HL-60/S4 treated with retinoic acid at 250 ng/mL for 4 days and 3 days (cell line): ENCODE data around the gene C3orf18.
"Not testable (repeated sequence)": the region's sequence is repeated elsewhere in the genome, so short reads cannot be mapped to it uniquely, and the experiment has no call there.

Experiments
- in situ Hi-C: fragments of 300-500 bp; cut with MboI; formaldehyde crosslinking; loops from 2 replicates; pipeline ENCODE4 v1.7.0; 2022; ENCODE audit warnings: low sequenced_read_pairs

Gene C3orf18

DNA sequence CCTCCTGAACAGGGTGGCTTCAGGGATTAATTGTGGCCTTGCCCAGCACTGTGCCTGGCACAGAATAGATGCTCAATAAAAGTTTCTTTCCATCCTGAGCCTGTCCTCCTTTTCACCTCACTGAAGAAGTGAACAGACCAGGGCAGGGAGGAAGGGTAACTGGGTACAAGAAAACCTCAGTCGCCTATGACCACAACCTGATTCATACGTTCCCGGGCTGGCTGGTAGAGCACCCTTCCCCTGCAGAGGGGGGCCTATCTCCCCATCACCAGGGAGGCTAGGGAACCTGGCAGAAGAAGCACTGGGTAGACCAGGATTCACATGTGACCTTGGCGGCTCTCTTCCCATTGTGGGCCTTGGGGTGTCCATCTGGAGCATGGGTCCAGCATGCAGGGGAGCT, 36.3 kb downstream of the C3orf18 start:
- in situ Hi-C loops = loop anchor here (25.0 kb wide), 1 partner anchor 169 kb away; the partner anchor contains the start of genes CYB561D2, NPRL2 and TMEM115

DNA sequence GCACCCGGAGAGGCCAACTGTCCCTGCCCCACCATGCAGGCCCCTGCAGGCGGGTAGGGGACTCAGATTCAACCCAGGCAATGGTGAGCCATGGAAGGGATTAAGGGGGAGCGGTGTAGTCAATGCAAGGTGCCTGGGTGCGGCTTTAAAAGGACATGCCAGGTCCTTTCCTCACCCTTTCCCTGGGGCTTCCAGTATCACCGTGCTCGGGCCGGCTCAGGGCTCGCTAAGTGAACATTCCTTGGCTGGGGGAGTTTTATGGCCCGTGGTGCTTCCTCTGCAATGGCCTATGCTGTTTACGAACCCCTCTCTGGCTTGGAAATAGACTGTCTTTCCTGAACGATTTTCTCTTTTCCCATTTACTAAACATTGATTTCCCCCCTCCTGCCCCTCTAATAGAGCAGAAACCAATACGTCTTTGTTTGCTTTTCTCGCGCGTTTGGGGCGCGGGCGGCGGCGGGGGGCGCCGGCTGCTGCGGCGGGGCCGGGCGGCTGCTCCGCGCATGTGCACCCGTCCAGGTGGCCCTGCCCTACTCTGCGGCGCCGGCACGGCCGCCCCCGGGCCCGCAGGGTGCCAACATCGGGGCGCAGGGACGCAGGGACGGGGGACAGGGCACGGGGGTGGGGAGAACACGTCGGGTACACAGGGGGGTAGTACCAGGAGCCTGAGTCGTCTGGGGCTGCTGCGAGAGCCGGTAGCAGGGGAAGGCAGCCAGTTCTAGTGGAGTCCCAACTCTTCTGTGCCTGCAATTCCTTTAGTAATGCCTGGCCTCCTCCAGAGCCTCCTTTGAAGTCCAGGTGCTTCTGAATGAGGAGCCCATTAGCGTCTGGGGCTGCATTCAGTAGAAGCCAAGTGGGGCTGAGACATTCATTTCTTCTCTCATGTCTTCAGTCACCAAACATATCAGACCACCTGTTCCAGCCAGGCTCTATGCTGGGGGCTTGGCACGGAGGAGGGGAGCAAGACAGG, 37.3 kb downstream of the C3orf18 start:
- in situ Hi-C loops = loop anchor here (25.0 kb wide), 1 partner anchor 168 kb away; the partner anchor contains the start of genes CYB561D2, NPRL2 and TMEM115

DNA sequence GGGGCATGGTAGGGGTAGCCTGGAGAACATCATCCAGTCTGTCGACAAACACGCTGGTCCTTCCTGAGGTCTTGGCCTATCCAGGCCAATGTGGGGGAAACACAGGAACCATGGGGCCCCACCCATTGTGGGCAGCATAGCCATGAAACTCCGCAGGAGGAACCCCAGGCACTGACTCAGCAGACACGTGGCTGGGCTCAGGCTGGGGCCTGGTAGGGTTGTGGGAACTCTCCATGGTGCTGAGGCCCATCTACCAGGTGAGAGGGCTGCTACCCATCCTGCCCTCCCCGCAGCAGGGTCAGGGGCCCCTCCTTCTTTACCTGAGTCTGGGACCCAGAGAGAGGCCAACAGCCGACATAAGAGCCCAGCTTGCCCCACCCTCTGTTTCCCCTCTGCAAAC, 41.6 kb downstream of the C3orf18 start:
- in situ Hi-C loops = loop anchor here (25.0 kb wide), 1 partner anchor 164 kb away; the partner anchor contains the start of genes CYB561D2, NPRL2 and TMEM115

DNA sequence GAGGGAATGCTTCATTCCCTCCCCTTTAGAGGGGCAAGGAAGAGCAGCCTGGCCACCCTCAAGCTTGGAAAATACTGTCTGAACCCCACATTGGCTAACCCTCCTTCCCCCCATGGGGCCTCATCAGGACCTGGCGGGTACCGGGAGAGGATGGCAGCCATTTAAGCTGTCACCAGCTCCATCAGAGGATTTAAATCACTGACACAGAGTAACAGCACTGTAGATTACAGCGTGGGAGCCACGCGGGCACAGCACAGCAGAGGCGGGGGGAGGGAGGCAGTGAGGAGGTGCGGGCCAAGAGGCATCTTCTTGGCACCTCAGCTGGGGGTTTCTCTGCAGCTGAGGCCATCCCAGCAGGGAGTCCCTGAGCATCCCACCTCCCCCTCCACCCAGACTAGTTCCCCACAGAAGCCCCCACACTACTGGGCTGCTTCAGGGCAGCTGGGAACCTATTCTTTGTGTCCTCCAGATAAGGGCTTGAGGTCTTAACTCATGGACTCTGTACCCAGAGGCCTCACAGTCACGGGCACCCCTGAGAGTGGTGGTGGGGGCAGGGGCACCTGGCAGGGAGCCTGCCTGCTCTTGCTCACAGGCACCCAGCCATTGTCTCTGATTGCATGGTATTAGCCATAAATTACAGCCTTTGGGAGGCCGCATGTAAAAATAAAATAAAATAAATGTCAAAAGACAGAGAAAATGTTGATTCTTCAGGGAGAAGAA, 42.2 kb downstream of the C3orf18 start:
- in situ Hi-C loops = loop anchor here (25.0 kb wide), 1 partner anchor 163 kb away; the partner anchor contains the start of genes CYB561D2, NPRL2 and TMEM115

DNA sequence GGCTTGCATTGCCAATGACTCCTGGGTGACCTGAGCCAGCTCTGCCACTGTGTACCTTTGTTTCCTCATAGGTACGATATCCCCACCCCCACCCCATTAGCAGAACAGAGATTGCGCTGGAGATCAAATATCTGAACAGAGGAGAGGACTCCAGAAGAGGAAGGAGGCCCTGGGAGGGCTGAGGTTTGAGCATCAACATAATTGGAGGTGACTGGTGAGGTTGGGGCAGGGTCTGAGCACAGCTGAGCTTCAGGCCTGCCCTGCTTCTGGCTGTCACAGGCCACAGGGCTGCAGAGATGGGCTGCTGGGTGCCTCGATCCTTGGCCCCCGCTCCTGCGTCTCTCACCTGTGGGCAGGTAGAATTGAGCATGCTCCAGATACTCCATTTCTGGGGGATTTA, 42.8 kb downstream of the C3orf18 start:
- in situ Hi-C loops = loop anchor here (25.0 kb wide), 1 partner anchor 162 kb away; the partner anchor contains the start of genes CYB561D2, NPRL2 and TMEM115

DNA sequence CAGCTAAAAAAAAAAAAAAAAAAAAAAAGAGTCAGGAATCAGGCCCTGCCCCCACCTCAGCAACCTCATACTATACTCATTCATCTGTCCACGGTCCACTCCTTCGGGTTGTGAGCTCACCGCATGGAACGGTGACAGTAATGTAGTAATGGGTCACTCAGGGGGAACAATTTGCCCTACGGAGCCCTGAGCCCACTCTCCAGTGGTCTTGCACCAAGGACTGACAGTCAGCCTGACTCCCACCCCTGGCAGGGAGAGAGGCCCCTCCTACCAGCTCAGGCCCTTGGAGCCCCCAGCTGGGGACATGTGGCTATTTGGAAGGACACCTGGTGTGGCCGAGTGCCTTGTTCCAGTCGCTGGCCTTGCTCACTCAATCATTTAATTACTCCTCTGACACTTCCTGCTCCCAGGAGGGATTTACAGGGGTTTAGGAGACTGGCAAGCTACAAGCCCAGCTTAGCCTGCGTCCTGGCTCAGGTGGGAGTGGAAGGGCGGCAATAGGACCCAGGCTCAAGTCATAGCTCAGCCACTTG, 44.2 kb downstream of the C3orf18 start:
- in situ Hi-C loops = no loop called here

DNA sequence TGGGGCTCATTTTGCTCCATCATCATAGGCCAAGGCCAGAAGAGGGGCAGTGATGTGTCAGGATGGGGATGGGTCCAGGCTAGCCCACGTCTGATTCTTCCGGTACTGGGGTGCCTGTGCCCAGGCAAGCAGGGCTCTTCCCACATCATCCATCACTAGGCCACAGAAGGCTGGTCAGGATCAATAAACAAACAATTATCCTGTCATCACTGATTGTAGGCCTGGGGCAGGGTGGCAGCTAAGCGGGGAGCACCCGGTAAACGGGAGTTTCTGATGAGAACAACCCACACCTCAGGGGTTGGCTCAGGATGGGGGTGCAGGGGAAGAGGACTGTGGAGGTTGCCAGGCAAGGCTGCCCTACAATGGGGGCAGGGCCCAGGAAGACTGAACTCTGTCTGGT, 46.0 kb downstream of the C3orf18 start:
- in situ Hi-C loops = no loop called here

DNA sequence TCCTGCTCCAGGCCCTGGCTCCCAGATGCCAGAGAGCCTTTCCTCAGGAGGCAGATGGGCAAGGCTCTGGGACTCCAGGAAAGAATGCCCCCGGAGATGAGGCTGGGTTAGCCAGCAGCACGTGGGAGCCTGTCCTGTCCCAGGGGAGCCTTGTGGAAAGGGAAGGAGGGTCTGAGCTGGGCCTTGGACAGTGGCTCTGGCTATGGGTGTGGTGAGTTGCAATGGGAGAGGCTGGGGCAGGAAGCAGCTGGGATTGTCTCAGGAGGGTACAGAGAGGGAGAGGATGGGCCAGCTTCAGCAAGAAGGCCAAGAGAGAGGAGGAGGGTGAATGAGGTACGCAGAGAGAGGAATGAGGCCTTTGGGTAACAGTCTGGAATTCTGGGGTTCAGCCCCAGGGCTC, 46.7 kb downstream of the C3orf18 start:
- in situ Hi-C loops = no loop called here

DNA sequence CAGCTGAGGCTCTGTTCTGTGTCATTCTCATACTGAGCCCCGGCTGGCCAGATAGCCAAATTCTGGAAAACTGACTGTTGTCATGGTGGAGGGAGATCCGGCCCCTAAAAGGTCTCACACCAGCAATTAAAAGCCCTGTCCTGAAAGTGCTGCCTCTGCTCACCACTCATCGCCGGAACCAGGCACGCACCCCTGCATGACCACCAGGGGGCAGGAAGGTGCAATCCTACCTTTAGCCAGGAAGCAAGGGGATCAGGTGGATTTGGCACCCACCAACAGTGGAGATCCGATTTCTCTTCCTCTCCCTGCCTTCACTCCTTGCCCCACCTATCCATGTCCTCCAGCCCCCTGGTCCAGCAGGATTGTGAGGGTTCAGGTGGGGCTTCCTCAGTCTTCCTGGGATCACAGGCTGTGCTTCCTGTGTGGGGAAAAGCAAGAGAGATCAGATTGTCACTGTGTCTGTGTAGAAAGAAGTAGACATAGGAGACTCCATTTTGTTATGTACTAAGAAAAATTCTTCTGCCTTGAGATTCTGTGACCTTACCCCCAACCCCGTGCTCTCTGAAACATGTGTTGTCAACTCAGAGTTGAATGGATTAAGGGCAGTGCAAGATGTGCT, 48.0 kb downstream of the C3orf18 start:
- in situ Hi-C loops = no loop called here

DNA sequence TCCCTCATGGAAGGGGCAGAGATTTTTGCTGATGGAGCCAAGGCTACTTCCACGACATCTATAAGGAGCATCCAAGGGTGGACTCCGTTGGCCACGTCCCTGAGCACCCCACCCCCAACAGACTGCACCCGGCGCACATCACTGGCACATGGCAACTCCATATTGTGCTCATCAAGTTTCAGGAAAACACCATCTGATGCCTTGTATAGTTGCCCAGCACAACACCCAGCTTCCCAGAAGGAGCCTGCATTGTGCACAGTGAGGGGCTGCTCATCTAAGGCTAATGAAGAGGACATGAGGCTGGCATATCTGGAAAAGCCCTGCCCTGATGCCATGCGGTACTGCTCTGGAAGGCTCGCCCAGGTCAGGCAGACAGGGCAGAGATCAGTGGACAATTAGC, 49.1 kb downstream of the C3orf18 start:
- in situ Hi-C loops = no loop called here

DNA sequence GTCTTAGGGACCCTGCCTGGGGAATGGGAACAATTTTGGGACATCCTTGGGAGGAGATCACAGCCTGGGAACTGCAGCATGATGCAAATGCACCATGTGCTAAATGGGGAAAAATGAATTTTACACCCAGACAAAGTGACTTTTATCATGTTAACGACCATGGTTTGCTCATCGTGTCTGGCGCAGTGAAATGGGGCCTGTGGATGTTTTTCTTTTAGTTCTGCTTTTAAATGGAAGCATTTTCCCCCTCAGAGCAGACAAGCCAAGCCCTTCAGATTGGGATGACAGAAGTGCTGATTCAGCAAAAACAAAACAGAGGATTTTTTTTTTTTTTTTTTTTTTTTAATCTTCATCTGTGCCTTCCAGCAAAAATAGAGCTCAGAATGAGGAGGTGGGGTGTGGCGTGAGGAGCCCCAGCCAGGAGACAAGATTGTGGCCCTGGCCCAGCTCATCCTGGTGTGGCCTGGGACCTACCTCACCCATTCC, 49.8 kb downstream of the C3orf18 start:
- in situ Hi-C loops = no loop called here

DNA sequence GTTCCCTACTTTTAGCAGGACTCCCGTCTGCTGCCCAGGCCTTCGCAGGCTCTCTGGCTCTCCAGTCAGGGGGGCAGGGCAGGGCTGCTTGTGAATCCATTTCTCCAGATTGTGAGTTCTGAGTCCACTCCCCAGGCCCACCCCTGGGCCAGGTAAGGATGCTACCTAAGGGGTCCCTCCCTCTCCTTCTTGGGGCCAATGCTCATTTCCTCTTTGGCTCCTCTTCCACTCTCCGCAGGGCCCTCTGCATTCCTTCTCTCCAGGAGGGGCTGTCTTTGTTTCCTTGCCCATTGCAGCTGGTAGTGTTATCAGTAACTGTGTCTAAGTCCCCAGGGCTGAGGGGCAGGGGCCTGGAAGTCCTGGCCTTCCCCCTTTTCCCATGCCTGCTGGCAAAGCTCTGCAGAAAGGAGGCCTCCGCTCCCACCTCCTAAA, 51.1 kb downstream of the C3orf18 start:
- in situ Hi-C loops = no loop called here

DNA sequence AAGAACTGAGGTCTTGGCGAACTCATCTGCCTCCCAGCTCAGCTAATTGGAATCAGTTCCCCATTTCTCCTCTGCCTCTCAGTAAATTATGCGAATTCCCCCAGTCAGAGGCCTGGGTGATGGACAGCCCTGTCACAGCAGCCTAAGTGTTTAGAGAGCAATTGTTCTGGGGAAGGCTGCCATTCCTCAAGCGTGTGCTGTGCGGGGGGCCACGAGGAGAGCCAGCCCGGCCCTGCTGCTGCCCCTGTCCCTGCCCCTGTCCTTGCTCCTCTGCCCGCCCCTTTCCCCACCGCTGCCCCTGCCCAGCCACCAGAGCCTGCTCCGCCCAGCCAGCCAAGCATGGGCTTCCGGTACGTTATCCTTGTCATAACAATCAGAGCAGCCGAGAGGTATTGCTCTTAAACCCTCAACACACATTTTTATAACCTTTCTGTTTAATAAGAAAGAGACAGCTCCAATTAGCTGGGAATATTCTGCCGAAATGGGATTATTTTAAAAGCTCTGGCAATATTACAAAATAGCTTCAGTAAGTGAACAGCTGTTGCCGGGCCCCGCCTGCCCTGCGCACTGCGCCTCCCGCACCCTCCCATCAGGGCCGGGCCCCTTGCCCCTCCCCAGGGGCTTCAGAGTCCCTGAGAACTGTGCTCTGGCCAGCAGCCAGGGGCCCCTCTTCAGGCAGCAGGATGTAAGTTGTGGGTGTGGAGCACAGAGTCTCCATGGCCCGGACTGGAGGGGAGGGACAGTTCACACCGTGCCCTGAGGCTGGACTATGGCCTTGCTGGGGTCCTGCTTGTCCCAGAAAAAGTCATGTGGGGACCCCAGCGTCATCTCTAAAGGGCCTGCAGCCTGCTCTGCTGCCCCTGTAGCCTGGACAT, 51.7 kb downstream of the C3orf18 start:
- in situ Hi-C loops = no loop called here

DNA sequence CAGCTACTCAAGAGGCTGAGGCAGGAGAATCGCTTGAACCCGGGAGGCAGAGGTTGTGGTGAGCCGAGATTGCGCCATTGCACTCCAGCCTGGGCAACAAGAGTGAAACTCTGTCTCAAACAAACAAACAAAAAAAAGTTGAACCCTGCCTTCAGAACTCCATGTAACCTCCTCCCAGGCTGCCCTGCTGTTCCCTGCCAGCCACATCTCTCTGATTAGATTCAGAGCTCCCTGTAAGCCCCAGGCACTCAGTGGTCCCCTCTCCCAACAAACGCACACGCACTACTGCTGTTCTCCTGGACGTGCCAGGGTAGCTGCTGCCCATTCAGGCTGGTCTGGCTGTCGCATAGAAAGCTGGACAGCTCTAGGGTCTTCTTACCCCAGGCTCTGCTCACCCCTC, 54.6 kb downstream of the C3orf18 start:
- in situ Hi-C loops = not testable (repeated sequence)

DNA sequence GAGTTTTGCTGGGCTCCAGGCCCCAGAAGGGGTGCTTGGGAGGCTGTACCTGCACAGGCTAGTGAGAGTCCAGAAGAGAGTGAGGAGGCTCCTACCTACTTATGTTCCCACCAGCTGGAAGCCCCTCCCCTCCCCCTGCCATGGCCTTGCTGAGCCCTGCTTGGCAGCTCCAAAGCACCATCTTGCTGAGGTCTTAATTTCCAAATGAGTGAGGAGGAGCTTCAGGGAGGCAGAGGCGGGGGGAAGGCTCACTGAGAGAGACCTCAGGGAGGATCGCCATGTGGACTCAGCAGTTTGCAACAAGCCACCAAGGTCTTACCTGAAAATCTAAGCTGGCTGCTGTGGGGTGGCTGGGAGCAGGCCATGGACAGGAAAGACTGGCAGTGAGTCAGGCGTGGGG, 55.4 kb downstream of the C3orf18 start:
- in situ Hi-C loops = no loop called here

DNA sequence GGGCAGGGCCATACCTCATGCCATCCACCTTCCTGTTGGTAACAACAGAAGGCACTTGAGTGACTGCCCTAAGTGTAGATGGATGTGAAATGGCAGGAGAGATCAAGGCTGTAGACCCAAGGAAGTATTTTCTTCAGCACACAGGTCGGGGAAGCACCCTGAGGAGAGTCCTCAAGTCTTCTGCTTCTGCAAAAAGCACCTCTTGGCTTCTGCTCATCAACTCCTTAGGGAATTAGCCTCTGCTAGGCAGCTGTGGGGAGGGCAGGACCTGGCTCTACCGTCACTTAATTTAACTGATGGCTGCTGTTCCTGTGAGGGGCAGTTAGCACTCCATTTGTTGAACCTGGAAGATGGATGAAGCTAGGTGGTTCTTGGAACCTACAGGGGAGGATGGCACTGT, 57.2 kb downstream of the C3orf18 start:
- in situ Hi-C loops = no loop called here

DNA sequence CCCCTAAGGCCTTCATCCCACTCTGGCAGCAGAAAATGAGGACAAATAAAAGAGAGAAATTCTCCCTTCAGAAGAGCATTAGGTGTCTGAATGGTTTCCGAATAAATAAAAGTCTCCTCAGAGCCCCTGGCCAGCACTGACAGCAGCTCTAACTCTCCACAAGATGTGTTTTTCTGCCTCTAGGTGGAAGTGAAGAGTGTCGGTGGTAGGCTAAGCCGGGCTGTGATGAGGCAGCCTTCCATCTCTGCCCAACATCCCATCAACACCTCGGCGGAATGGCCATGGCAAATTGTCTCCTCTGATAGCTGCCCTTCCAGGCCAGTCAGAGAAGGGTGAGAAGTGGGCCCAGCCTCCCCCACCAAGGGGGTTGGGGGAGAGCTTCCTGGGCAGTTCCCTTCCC, 57.8 kb downstream of the C3orf18 start:
- in situ Hi-C loops = no loop called here

DNA sequence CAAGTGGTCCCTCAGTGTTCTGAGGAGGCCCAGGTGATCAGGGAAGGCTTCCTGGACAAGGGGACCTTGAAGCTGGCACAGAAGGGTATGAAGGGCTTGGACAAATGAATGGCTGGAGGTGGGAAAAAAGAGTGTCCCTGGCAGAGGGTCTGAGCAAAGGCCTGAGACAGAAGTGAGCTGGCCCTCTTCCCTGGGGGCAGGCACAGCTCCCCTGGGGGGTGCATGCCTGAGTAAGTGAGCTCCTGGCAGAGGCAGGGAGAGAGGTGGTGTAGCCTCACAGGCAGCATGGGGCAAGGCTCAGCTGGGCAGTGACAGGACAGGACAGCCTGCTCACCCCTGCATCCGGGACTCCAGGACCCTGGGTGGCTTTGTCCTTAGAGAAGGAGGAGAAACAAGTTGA, 58.7 kb downstream of the C3orf18 start:
- in situ Hi-C loops = no loop called here
